GM13977 (cell line): Measurements from ENCODE around the gene TRIM3.
A peak's percentile ranks its signal among the peaks of the same experiment; 100 is the strongest.

Experiments used
- DNase-seq: peaks from one replicate; pipeline ENCODE4 v3.0.0; 2012; ENCODE audit warnings: low spot score
- CTCF ChIP-seq: IDR thresholded peaks from 2 replicates; pipeline ENCODE4 v1.5.1; 2012; ENCODE audit warnings: mild to moderate bottlenecking, control low read depth; ENCODE audit not compliant: insufficient read depth; ENCODE audit errors: extremely low read depth, missing control alignments
- in situ Hi-C: fragments of 300-500 bp; cut with MboI; formaldehyde crosslinking; loops from one replicate; pipeline ENCODE4 v1.12.0; 2022; ENCODE audit warnings: low sequenced_read_pairs, low pct_unique_long_range_greater_than_20kb, mixed read lengths, inconsistent platforms; ENCODE audit not compliant: unreplicated experiment

TRIM3 gene

GRCh38 chr11:6456361-6457073 is 17.2 kb downstream of the TRIM3 start:
- TF ChIP-seq CTCF, result no peak
- DNase-seq, result no peak
- in situ Hi-C loops, result no loop called here

DNA sequence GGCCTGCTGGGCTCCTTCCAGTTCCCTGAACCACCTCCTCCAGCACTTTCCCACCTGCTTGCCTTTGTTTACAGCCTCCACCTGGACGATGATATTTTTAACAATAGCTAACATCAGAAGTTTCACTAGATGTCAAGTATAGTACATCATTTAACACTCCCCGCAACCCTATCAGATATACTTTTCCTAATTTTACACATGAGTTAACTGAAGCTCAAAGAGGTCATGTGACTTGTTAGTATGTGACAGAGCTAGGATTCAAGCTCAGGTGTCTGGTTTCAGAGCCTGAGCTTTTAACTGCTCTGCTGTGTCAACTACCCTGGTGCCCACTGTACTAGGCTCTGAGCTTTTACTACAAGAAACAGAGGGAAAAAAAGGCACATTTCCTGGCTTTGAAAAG is 18.7 kb downstream of the TRIM3 start:
- no peak for DNase-seq
- TF ChIP-seq CTCF, result no peak
- in situ Hi-C loops, result no loop called here

GRCh38 chr11:6453152-6453551 is 20.6 kb downstream of the TRIM3 start:
- in situ Hi-C loops, result no loop called here
- no peak for DNase-seq
- TF ChIP-seq CTCF, result no peak

DNA sequence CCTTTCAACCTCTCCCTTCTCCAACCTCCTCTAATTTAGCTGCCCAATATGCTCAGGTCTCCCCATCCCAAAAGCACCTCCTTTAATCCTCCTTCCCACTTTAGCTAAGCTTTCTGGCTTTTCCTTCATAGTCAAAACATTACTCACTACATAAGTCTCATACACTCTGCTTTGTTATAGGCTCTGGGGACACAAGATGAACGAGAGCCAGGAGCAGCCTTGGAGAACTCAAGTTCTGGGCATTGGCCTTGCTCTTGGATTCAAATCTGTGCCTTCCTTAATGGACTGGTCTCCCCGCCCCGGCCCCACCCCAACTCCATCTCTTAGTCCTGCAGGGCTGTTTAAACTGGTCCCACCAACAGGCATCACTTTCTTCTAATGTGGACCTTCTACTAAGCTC is 21.5 kb downstream of the TRIM3 start:
- no peak for DNase-seq
- no peak for TF ChIP-seq CTCF
- in situ Hi-C loops, result no loop called here

DNA sequence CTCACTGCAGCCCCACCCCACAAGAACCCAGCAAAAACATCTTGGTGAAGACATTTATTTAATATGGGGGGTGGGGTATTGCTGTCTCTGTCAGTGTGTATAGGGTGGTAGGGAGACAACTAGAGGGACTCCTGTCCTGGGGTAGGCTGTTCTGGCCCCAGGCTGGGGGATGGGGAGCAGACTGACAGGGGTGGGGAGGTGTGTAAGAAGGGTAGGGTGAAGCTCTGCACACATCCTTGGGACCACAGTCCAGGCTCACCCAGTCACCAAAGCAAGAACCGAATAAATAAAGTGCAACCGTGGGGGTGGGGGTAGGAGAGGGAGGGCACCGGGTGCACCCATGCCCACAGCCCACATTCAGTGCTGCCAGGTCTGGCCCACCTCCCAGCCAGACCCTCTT is 25.2 kb downstream of the TRIM3 start:
- no peak for TF ChIP-seq CTCF
- in situ Hi-C loops, result loop anchor here (10.0 kb wide), 1 partner anchor 64 kb away; no protein-coding TSS in a partner anchor
- DNase-seq, result no peak

DNA sequence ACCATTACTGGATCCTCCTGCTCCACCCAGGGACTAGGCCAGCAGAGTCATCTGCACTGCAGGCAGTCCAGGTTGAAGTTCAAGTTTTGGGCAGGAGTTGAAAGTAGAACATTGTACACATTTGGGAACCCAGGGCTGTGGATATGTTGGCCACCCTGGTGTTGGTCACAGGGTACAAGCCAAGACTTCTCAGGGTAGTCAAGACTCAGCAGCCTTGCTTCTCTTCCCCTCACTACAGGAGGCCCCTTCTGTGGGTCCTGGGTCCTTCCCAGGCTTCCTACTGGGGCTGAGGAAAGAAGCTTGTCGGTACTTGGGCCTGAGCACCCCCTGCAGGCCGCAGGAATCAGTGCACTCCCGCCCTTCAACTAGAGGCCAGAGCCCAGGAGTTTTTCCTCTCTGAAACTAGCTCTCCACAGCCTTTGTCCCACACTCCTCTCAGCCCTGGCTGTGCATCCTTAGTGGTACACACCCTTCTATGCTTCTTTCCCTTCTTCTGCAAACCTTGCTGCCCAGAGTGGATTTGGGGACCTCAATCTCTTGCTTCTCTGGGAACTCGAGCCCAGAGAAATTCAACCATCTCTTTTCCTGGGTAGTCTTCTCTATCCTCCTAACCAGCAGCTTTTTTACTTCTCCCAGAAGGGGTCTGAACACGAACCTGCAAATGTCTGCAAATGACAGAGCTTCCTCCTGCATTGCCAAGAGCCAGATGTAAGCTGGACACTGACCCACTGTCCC is 30.3 kb downstream of the TRIM3 start:
- in situ Hi-C loops, result loop anchor here (10.0 kb wide), 1 partner anchor 59 kb away; no protein-coding TSS in a partner anchor

More for the DNA sequence above, 30.3 kb downstream of the TRIM3 start:
- peak; percentile 88 for TF ChIP-seq CTCF
- peak; percentile 66 for DNase-seq
